Esophagus squamous epithelium (tissue), 5 donors: ENCODE data around the gene AKR1C3. TPM values are rescaled to one million over a fixed set of nuclear protein-coding genes. Genes with fewer than 3 reads are reported as not detected.

ENCODE experiments used
- DNase-seq: peaks from one replicate; lab custom pipeline; 2025; lab: John Stamatoyannopoulos, UW
- H3K27ac ChIP-seq, 4 donors: fragments of 200-600 bp; sonication (generic); one replicate each; pipeline ENCODE4 v1.5.1; 2016 to 2019; ENCODE audit warnings: mild to moderate bottlenecking in 1 of 4
- H3K27me3 ChIP-seq, 4 donors: fragments of 200-600 bp; sonication (generic); 1 replicate in 3 of 4; 2 replicates in 1 of 4; pipeline versions ENCODE4 v1.5.1 to v1.6.0; 2017 to 2021; ENCODE audit warnings: antibody characterized with exemption in 1 of 4
- H3K36me3 ChIP-seq, 3 donors: fragments of 200-600 bp; sonication (generic); one replicate each; pipeline ENCODE4 v1.5.1; 2016 to 2019
- H3K4me1 ChIP-seq, 3 donors: fragments of 200-600 bp; sonication (generic); one replicate each; pipeline ENCODE4 v1.5.1; 2017 to 2019
- H3K4me3 ChIP-seq, 4 donors: fragments of 200-600 bp; sonication (generic); 1 replicate in 3 of 4; 2 replicates in 1 of 4; pipeline ENCODE4 v1.5.1; 2016 to 2019; ENCODE audit warnings: mild to moderate bottlenecking in 2 of 4, moderate library complexity in 1 of 4
- H3K9me3 ChIP-seq, 3 donors: fragments of 200-600 bp; sonication (generic); one replicate each; pipeline ENCODE4 v1.5.1; 2016 to 2019
- POLR2A ChIP-seq, 4 donors: fragments of 450-650 bp; IDR thresholded peaks; one replicate each; pipeline ENCODE4 v1.6.1; 2017; ENCODE audit warnings: antibody characterized with exemption in 4 of 4, mild to moderate bottlenecking in 4 of 4, moderate library complexity in 3 of 4
- WGBS, 2 donors: methylation state at CpG; one replicate each; pipeline ENCODE4 v1.1.5; 2018; 5-methylcytosine and 5-hydroxymethylcytosine counted together
- intact Hi-C: fragments of 100-400 bp; cut with DNase I; formaldehyde crosslinking; loops from one replicate; pipeline ENCODE4 v1.15.0; 2022
- small RNA-seq, 4 donors: library from RNA; depleted of rRNA; stranded (forward); fragments of <200 nt; gene quantifications; one replicate each; pipeline ENCODE3, GENCODE V24; 2016
- total RNA-seq, 4 donors: library from RNA; depleted of rRNA; stranded (reverse); fragments of >200 nt; gene quantifications; one replicate each; pipeline ENCODE4 v1.1.0, GENCODE V29; 2016
- TF ChIP-seq, protein P1 (sequence below), 6 experiments: fragments of 450-650 bp in 4 of 6; fragments of 200-600 bp in 2 of 6; sonication (generic) in 2 of 6; IDR thresholded peaks; one replicate each; pipeline ENCODE4 v1.5.1; 2016 to 2019; ENCODE audit warnings: antibody characterized with exemption in 6 of 6, mild to moderate bottlenecking in 4 of 6, moderate library complexity in 4 of 6
- donor health status: DM: yes; HTN: yes; CAD: no.

AKR1C3 gene
- total RNA-seq, 4 donors from 2014 or later: 45.6 to 149 (median 91.0) TPM

DNA sequence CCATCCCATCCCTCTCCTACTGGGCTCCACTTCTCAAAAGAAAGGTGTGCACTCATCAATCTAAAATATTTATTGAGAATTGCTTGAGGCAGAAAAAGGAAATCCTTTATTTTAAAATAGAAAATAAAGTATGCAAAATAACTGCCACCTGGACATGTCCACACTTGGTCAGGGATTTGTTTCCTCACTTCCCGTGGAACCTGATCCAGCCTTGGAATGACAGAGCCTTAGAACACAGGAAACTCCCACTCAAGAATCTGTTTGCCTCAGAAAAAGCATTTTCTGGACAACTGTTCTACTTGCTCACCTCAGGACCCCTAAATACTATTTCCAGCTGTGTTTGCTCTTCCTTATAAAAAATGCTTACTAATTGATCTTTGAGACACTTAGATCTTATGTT is 61.7 kb downstream of the AKR1C3 start:
- DNase-seq: no peak
- 16 to 17% methylated on average over 1 of the region's 1 CpG for WGBS, 2 donors
- intact Hi-C loops: no loop called here

More for the DNA sequence above, 61.7 kb downstream of the AKR1C3 start:
- TF ChIP-seq, protein P1, sequence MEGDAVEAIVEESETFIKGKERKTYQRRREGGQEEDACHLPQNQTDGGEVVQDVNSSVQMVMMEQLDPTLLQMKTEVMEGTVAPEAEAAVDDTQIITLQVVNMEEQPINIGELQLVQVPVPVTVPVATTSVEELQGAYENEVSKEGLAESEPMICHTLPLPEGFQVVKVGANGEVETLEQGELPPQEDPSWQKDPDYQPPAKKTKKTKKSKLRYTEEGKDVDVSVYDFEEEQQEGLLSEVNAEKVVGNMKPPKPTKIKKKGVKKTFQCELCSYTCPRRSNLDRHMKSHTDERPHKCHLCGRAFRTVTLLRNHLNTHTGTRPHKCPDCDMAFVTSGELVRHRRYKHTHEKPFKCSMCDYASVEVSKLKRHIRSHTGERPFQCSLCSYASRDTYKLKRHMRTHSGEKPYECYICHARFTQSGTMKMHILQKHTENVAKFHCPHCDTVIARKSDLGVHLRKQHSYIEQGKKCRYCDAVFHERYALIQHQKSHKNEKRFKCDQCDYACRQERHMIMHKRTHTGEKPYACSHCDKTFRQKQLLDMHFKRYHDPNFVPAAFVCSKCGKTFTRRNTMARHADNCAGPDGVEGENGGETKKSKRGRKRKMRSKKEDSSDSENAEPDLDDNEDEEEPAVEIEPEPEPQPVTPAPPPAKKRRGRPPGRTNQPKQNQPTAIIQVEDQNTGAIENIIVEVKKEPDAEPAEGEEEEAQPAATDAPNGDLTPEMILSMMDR (IDR thresholded peaks at IDR 0.05): no peak
- TF ChIP-seq POLR2A (IDR thresholded peaks at IDR 0.05): no peak
- Histone ChIP-seq H3K36me3 (no peaks in the 10 kb centered on the region), H3K4me3 (no peak overlapping the region), H3K9me3 (peaks cover 0 to 1% (median 0%) of the 10 kb centered on the region in 3 donors), H3K4me1 (no peaks in the 10 kb centered on the region), H3K27ac (no peak overlapping the region), H3K27me3 (no peaks in the 10 kb centered on the region)

Small RNA genes lying within 50 kb of the gene (small RNA-seq; reads per million reads assigned to genes)
- 0 reads per million in 4 donors for gene RF00096

Other genes starting within 250 kb of the AKR1C3 start
- 100 to 1,000 TPM; 166 to 232 (median 195) TPM for gene AKR1C1, start 131.0 kb upstream of the AKR1C3 start, total RNA-seq
- 100 to 1,000 TPM; 133 to 686 (median 378) TPM for gene AKR1C2, start 90.6 kb upstream of the AKR1C3 start, total RNA-seq
- gene AKR1C8, start 90.7 kb downstream of the AKR1C3 start, total RNA-seq: not detected
- gene AKR1C4, start 102.4 kb downstream of the AKR1C3 start, total RNA-seq: not detected